GM12878 (cell line): Measurements from ENCODE around the gene CRTC1. TPM values are rescaled to one million over a fixed set of nuclear protein-coding genes. Genes with fewer than 3 reads are reported as not detected.
A peak's percentile ranks its signal among the peaks of the same experiment; 100 is the strongest.

Experiments used
- ATAC-seq: fragments of 200-7000 bp; cut with Tn5 transposase; 3 replicates; pipeline ENCODE4 v1.9.1; 2020; ENCODE audit warnings: mild to moderate bottlenecking, moderate library complexity
- BruUV-seq: library from RNA; stranded (reverse); fragments of 400-500 nt; replicated peaks from 2 replicates; lab custom pipeline; 2021; lab: Mats Ljungman, UMichigan
- CTCF ChIA-PET: fragments of 300-600 bp; sonication (Branson Sonifier 250); formaldehyde crosslinking; extraction: SDS; loops from one replicate; lab custom pipeline; 2021; ENCODE audit warnings: inconsistent platforms; lab: Yijun Ruan, JAX
- POLR2A ChIA-PET: fragments of 350-600 bp; formaldehyde crosslinking; extraction: SDS; loops from one replicate; lab custom pipeline; 2021; ENCODE audit warnings: inconsistent platforms; lab: Charles Lee
- RAD21 ChIA-PET: fragments of 300-600 bp; sonication (Branson Sonifier 250); formaldehyde crosslinking; loops from one replicate; lab custom pipeline; 2023; ENCODE audit warnings: antibody characterized with exemption; ENCODE audit not compliant: unreplicated experiment; lab: Charles Lee
- SMC1A ChIA-PET: fragments of 300-600 bp; sonication (Branson Sonifier 250); formaldehyde crosslinking; loops from one replicate; lab custom pipeline; 2023; ENCODE audit not compliant: unreplicated experiment, uncharacterized antibody; lab: Charles Lee
- DNase-seq: peaks from one replicate; pipeline ENCODE4 v3.0.0-alpha.2; 2011; ENCODE audit warnings: low read depth, low spot score
- FAIRE-seq: peaks from 3 replicates; lab custom pipeline; 2011; peaks lifted over from hg19 to GRCh38; lab: Jason Lieb, UNC
- H2AFZ ChIP-seq: 2 replicates; pipeline ENCODE4 v1.6.0; 2011; ENCODE audit warnings: low read depth, low read length, control low read depth; ENCODE audit not compliant: control insufficient read depth
- H3K27ac ChIP-seq: 2 replicates; pipeline ENCODE4 v1.5.1; 2011; ENCODE audit warnings: control low read depth; ENCODE audit not compliant: control insufficient read depth, insufficient read depth
- H3K27me3 ChIP-seq, 2 experiments: replicated peaks in 1 of 2; 2 replicates each; pipeline versions ENCODE4 v1.6.0 to v1.6.1; 2011; ENCODE audit warnings: low read length in 1 of 2; ENCODE audit not compliant: control insufficient read depth in 2 of 2, insufficient read depth in 2 of 2
- H3K36me3 ChIP-seq, 2 experiments: 2 replicates each; pipeline ENCODE4 v1.5.1; 2011; ENCODE audit warnings: low read length in 1 of 2; ENCODE audit not compliant: control insufficient read depth in 2 of 2, insufficient read depth in 2 of 2
- H3K4me1 ChIP-seq: 2 replicates; pipeline ENCODE4 v1.6.1; 2011; ENCODE audit warnings: mild to moderate bottlenecking, low read length, moderate library complexity, mixed read lengths; ENCODE audit not compliant: control insufficient read depth, insufficient read depth
- H3K4me2 ChIP-seq: 2 replicates; pipeline ENCODE4 v1.6.0; 2011; ENCODE audit warnings: control low read depth; ENCODE audit not compliant: control insufficient read depth, insufficient read depth
- H3K4me3 ChIP-seq: fragments of 200-600 bp; sonication (generic); 2 replicates; pipeline ENCODE4 v1.5.1; 2016
- H3K79me2 ChIP-seq: 2 replicates; pipeline ENCODE4 v1.6.0; 2011; ENCODE audit warnings: low read length; ENCODE audit not compliant: control insufficient read depth, insufficient read depth
- H3K9ac ChIP-seq: 2 replicates; pipeline ENCODE4 v1.8.0; 2011; ENCODE audit warnings: low read length, control low read depth, mixed read lengths; ENCODE audit not compliant: control insufficient read depth, insufficient read depth
- H3K9me3 ChIP-seq: replicated peaks from 3 replicates; pipeline ENCODE4 v1.5.1; 2011; ENCODE audit warnings: mild to moderate bottlenecking, low read length; ENCODE audit not compliant: control insufficient read depth, insufficient read depth
- H4K20me1 ChIP-seq: 2 replicates; pipeline ENCODE4 v1.6.0; 2011; ENCODE audit not compliant: control insufficient read depth, insufficient read depth
- BRCA1 ChIP-seq: IDR thresholded peaks from 2 replicates; pipeline ENCODE4 v1.6.1; 2011; ENCODE audit warnings: low read depth, low read length, improper control_type of control experiment
- DPF2 ChIP-seq: fragments of 450-650 bp; IDR thresholded peaks from 2 replicates; pipeline ENCODE4 v1.6.1; 2017; ENCODE audit warnings: mild to moderate bottlenecking
- GABPA ChIP-seq: IDR thresholded peaks from 2 replicates; pipeline ENCODE4 v1.6.1; 2014; ENCODE audit warnings: antibody characterized with exemption, low read depth, mild to moderate bottlenecking, inconsistent platforms
- IKZF2 ChIP-seq, 2 experiments: fragments of 450-650 bp; IDR thresholded peaks; 2 replicates each; pipeline ENCODE4 v1.6.1; 2017; ENCODE audit warnings: mild to moderate bottlenecking in 2 of 2, moderate library complexity in 2 of 2
- IRF5 ChIP-seq: fragments of 450-650 bp; IDR thresholded peaks from 2 replicates; pipeline ENCODE4 v1.6.1; 2017; ENCODE audit warnings: borderline replicate concordance
- NBN ChIP-seq: fragments of 450-650 bp; IDR thresholded peaks from 2 replicates; pipeline ENCODE4 v1.6.1; 2016
- NFIC ChIP-seq: IDR thresholded peaks from 2 replicates; pipeline ENCODE4 v1.6.1; 2012; ENCODE audit warnings: low read depth, mild to moderate bottlenecking, inconsistent platforms, low read length, moderate library complexity
- NKRF ChIP-seq: fragments of 450-650 bp; conservative IDR thresholded peaks from 2 replicates; pipeline ENCODE4 v1.6.1; 2017; ENCODE audit warnings: mild to moderate bottlenecking, moderate library complexity
- POLR2AphosphoS5 ChIP-seq: IDR thresholded peaks from 2 replicates; pipeline ENCODE4 v1.6.1; 2011; ENCODE audit warnings: mild to moderate bottlenecking, low read length, inconsistent platforms
- SMARCA5 ChIP-seq: fragments of 450-650 bp; IDR thresholded peaks from 2 replicates; pipeline ENCODE4 v1.6.1; 2017; ENCODE audit warnings: mild to moderate bottlenecking
- STAT1 ChIP-seq: fragments of 450-650 bp; conservative IDR thresholded peaks from 2 replicates; pipeline ENCODE4 v1.6.1; 2014; ENCODE audit warnings: antibody characterized with exemption, mild to moderate bottlenecking
- USF2 ChIP-seq: IDR thresholded peaks from 2 replicates; pipeline ENCODE4 v1.6.1; 2011; ENCODE audit warnings: low read depth, low read length, improper control_type of control experiment, borderline replicate concordance
- ZBTB11 ChIP-seq: fragments of 450-650 bp; formaldehyde crosslinking; IDR thresholded peaks from 2 replicates; pipeline ENCODE4 v1.5.0; 2022; ENCODE audit warnings: mild to moderate bottlenecking, missing genetic modification characterization
- WGBS: methylation state at CpG from one replicate; pipeline ENCODE4 v1.1.6; 2016; ENCODE audit warnings: low lambda C conversion rate; ENCODE audit not compliant: insufficient replicate concordance, insufficient coverage; ENCODE audit errors: missing lambda C conversion rate; 5-methylcytosine and 5-hydroxymethylcytosine counted together
- in situ Hi-C: fragments of 300-500 bp; cut with MboI; formaldehyde crosslinking; loops from 9 replicates; pipeline ENCODE4 v1.14.3; 2018; ENCODE audit warnings: mixed read lengths
- intact Hi-C: fragments of 100-400 bp; cut with micrococcal nuclease; formaldehyde crosslinking; loops from one replicate; pipeline ENCODE4 v1.14.2; 2022; ENCODE audit not compliant: unreplicated experiment
- polyA plus RNA-seq, 11 experiments: library from polyadenylated mRNA; depleted of rRNA in 4 of 11; unstranded in 6 of 11; stranded (reverse) in 5 of 11; fragments of >200 nt; fragmentation: Nextera tagmentation in 4 of 11; fragmentation: Illumina TruSeq in 1 of 11; extraction: Ambion mirVana in 4 of 11; extraction: Trizol in 1 of 11; gene quantifications; 1 replicate in 1 of 11; 2 replicates in 10 of 11; pipeline versions ENCODE4 v1.2.1 to v1.2.3, GENCODE V29; 2011 to 2016; ENCODE audit warnings: inconsistent platforms in 2 of 11, missing spikeins in 2 of 11, low read depth in 1 of 11
- total RNA-seq, 4 experiments: library from RNA; depleted of rRNA in 3 of 4; stranded (reverse); fragments of >200 nt in 3 of 4; fragmentation: Illumina TruSeq in 1 of 4; extraction: Trizol in 1 of 4; gene quantifications; 2 replicates each; pipeline versions ENCODE4 v1.2.1 to v1.2.3, GENCODE V29; 2013 to 2021

CRTC1 gene
- total and polyA plus RNA-seq, 10 of the 15 experiments (the other 5 are each of a cell fraction or from before 2014, with no cell fraction given): 0.02 to 4.6 (median 1.1) TPM; not detected in 1

GRCh38 chr19:18699403-18700054, 16.0 kb downstream of the CRTC1 start:
- FAIRE-seq (no peak), ATAC-seq (no peak; the same call in 2 of the 3 replicates), DNase-seq (no peak)
- Histone ChIP-seq H3K4me1 (peaks cover 27% of the 10 kb centered on the region), H3K27ac (no peak overlapping the region; the same call in 1 of the 2 replicates), H3K36me3 (no peaks in the 10 kb centered on the region), H3K9ac (peak overlapping the region; percentile 4; the same call in 1 of the 2 replicates), H4K20me1 (0 out of 2 replicates have a peak, but pooled peaks cover 2% of the 10 kb centered on the region), H3K4me2 (peak overlapping the region; percentile 94), H3K9me3 (no peaks in the 10 kb centered on the region), H3K79me2 (no peaks in the 10 kb centered on the region; the same call in 1 of the 2 replicates), H2AFZ (no peak overlapping the region), H3K4me3 (peak overlapping the region; percentile 74; the same call in 1 of the 2 replicates), H3K27me3 (no peaks in the 10 kb centered on the region)
- 50% methylated on average over 14 of the region's 14 CpGs for WGBS
- no TSS peak for BruUV-seq
- RAD21 ChIA-PET: interaction anchor here (1.0 to 1.4 kb wide), 2 partner anchors 13 to 148 kb away, joined by 4 to 5 read pairs; no protein-coding TSS in a partner anchor
- intact Hi-C loops: no loop called here
- CTCF ChIA-PET: interaction anchor here (0.6 to 1.9 kb wide), 3 partner anchors 148 to 373 kb away, joined by 3 to 9 read pairs (median 3); no protein-coding TSS in a partner anchor
- POLR2A ChIA-PET: no interaction called here
- in situ Hi-C loops: no loop called here
- SMC1A ChIA-PET: no interaction called here
- no peak for TF ChIP-seq SMARCA5
- no peak for TF ChIP-seq BRCA1
- no peak for TF ChIP-seq IKZF2 (IDR thresholded peaks at IDR 0.05)
- TF ChIP-seq USF2: no peak
- TF ChIP-seq STAT1: no peak
- TF ChIP-seq GABPA: no peak
- TF ChIP-seq DPF2: no peak
- TF ChIP-seq IRF5: no peak
- no peak for TF ChIP-seq ZBTB11
- no peak for TF ChIP-seq POLR2AphosphoS5
- no peak for TF ChIP-seq NKRF
- TF ChIP-seq NFIC: no peak
- no peak for TF ChIP-seq NBN
